NCI-H2196 treated with DMSO at 0.1 percent for 48 hours (cell line): ENCODE data around the gene LMBR1.
"Not testable (repeated sequence)": the region's sequence is repeated elsewhere in the genome, so short reads cannot be mapped to it uniquely, and the experiment has no call there.

ENCODE experiments used
- DNase-seq: peaks from one replicate; lab custom pipeline; 2025; ENCODE audit not compliant: unreplicated experiment; lab: John Stamatoyannopoulos, UW

LMBR1 gene

GRCh38 chr7:156848979-156849378 is 44.0 kb downstream of the LMBR1 start:
- DNase-seq: no peak

DNA sequence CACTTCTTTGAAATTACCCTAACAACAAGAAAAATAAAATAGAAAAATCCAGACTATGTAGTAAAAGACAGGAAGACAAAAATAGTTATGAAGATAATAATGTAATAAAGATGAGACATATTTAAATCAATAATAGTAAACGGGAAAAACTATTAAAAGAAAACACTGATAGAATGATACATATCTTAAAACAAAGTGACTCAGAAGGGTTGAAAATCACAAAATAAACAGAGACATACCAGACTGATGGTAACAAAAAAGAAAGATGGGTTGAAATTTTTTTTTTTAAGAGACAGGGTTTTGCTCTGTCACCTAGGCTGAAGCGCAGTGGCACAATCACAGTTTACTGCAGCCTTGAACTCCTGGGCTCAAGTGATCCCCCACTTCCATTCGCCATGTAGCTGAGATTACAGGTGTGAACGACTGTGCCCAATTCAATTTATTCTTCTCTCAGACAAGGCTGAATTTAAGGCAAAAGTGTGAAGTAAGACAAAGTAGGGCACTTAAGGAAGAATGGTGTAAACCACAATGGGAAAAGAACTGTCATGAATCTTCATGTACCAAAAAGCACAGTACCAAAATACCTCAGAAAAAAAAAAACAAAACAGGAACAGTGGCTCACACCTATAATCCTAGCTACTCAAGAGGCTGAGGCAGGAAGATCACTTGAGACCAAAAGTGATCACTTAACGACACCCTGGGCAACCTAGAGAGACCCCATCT is 47.4 kb downstream of the LMBR1 start:
- DNase-seq: no peak

DNA sequence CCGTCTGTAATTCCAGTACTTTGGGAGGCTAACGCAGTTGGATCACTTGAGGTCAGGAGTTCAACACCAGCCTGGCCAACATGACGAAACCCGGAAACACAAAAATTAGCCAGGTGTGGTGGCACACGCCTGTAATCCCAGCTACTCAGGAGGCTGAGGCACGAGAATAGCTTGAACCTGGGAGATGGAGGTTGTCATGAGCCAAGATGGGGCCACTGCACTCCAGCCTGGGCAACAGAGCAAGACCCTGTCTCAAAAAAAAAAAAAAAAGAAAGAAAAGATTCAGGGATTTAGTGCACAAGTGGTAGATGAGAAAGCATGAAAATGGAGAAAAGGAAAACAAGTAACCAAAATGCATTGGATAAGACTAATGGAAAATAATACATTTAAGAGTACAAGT is 49.4 kb downstream of the LMBR1 start:
- DNase-seq: not testable (repeated sequence)

DNA sequence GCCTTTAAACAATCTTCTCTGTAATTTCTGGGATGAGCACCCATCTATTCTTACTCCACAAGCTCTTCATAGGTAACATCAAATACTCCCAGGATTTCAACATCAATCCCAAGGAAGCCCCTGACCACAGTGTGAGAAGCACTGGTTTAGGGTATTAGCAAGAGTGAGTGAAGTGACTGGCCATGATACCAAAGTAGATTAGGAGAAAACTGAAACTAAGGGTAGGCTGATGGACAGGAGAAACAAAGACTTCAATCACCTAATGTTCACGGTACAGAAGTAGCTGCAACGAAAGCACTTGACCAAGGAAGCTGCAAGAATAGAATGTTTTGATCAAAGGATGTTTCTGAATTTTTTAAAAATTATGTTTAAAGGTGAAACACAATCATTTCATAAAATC is 49.8 kb downstream of the LMBR1 start:
- no peak for DNase-seq

DNA sequence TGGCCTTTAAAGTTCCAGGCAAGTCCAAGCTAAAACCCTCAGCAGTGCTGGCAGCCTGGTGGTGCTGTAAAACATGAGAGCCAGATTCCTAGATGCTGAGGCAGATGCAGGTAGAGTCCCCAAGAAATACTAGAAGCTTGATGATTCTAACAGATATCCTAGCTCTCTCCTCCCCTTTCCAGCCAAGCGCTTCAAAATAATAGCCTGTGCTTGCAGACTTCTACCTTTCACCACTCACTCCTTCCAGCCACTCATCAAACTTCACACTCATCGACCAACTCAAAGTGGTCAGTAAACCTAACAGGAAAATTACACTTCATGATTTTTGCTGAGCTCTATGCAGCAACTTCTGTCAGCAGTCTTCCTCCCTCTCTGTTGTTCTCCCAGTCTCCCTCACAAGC is 50.2 kb downstream of the LMBR1 start:
- DNase-seq: no peak

DNA sequence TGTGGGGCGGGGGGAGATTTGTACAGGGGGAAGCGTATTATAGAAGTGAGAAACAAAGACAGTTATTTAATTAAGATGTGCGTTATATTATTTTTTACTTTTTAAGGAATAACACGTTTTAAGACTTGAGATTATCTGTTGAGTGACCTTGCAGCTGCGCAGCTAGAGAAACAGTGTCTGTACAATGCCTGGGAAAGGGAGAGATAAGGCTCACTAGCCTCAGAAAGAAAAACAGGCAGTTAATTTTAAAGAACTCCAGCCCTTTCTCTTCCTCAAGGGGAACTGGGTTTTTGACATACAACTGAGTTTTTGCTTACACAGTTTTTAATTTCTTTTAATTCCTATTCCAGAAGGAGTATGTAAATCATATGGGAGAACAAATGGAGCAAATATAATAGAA is 50.7 kb downstream of the LMBR1 start:
- no peak for DNase-seq

GRCh38 chr7:156841497-156841896 is 51.5 kb downstream of the LMBR1 start:
- no peak for DNase-seq

DNA sequence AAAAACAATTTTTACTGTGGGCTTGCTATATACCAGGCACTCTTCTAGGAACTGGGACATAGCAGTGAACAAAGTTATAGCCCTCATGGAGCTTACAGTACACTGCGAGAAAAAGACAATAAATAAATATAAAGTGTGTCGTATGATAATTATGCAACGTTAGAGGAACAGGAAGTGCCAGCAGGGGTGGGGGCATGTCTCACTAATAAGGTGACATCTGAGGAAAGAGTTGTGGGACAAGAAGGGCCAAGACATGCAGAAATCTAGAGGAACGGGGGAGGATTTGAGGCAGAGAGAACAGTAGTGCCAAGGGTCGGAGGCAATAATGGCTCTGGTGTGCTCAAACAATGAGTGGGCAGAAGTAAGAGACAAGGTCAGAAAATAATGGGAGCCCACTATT is 52.8 kb downstream of the LMBR1 start:
- DNase-seq: no peak

- no peak for DNase-seq
These were observed 56.5 kb downstream of the LMBR1 start for GRCh38 chr7:156836443-156836842.

DNA sequence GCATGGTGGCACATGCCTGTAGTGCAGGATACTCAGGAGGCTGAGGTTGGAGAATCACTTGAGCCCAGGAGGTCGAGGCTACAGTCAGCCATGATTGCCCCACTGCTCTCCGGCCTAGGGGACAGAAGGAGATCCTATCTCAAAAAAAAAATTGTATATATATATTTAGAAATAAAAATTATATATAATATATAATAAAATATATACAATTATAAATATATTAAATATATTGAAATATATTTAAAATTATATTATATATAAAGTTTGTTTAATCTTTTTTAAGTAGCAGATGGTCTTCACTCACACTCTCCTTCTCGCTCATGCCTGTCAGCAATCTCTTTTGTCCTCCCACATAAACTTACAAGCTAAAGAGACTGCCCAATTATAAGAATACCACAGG is 58.5 kb downstream of the LMBR1 start:
- no peak for DNase-seq

DNA sequence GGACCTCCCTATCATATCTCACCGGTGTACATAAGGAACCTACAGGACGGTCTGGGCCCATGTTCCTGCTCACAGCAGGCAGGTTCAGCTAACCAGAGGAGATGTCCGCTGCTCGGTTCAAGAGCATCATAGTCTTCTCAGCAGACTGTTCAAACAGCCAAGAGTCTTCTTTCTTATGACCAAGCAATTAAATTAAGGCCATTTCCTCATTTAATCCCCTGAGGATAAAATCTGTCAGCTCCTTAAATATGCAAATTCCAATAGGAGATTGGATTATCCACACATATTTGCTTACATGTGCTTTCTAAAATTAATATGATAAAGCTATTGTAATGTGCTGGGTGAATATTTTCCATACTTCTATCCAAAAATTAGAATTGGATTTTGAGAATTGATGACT is 59.7 kb downstream of the LMBR1 start:
- no peak for DNase-seq

GRCh38 chr7:156832195-156832877 is 60.6 kb downstream of the LMBR1 start:
- no peak for DNase-seq

DNA sequence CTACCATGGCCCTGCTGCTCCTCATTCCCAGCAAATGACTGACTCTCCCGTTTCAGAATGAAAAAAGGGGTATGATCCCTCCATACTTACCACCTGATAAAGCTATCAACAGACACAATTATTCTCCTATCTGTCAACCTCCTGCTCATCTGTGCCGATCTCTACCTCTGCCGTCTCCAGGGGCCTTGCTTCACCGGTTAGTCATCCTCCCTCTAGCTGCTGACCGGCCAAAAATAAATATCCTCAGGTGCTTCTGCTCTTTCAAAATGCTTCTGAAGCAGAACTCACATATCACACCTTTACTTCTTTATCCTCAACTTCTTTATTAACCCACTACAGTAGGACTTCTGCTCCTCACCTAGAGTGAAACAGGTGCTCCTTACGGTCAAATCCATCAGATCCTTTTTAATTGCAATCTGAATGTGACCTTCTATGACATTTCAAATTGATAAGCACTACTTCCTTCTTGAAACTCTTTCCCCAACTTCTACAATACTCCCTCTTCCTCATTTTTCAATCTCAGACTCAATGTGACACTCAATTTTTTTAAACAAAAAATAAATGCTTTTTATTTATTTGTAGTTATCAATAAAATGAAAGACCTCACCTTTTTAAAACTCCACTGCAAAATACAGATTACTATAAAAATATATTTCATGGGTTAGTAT is 63.2 kb downstream of the LMBR1 start:
- no peak for DNase-seq

DNA sequence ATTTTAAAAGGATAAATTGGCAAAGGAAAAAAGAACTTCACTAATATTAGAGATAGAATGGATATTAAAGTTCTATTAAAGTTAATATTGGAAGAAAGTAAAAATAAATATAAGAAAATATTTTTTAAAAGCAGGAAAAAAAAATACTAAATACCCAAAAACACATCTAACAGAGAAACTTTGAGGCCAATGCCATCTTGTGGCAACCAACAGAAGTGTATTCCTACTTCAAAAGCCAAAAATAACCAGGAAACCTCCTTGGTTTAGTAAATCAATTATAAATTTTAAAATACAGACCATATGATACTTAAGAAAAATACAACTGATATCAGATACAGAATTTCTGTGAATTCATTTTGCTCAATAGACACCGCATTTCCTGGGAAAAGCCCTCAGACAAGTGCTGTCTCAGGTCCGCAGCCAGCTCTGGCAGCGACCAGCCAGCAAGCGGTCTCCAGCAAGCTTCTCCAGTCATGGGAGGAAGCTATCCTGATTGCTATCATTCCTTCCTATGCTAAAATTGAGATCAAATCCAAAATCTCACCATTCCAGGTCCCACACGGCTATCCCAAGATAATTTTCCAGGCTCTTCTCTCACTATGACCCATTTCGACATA is 65.3 kb downstream of the LMBR1 start:
- DNase-seq: no peak

DNA sequence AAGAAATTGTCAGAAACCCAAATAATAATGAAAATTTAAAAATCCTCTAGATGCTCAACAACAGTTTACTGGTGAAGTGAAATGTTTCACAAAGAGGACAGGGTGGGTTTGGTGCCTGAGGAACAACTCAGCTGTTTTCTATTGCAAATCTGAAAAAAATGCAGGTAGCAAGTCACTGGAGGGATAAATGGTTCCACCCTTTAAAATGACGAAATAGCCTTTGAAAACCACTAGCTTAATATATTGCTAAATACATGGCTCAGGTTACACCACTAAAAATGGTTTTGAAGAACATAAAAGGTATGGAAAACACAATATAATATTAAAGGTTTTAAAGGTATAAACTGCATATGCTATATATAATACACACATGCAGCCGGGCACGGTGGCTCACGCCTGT is 69.5 kb downstream of the LMBR1 start:
- DNase-seq: no peak

GRCh38 chr7:156820445-156821063 is 72.4 kb downstream of the LMBR1 start:
- no peak for DNase-seq

DNA sequence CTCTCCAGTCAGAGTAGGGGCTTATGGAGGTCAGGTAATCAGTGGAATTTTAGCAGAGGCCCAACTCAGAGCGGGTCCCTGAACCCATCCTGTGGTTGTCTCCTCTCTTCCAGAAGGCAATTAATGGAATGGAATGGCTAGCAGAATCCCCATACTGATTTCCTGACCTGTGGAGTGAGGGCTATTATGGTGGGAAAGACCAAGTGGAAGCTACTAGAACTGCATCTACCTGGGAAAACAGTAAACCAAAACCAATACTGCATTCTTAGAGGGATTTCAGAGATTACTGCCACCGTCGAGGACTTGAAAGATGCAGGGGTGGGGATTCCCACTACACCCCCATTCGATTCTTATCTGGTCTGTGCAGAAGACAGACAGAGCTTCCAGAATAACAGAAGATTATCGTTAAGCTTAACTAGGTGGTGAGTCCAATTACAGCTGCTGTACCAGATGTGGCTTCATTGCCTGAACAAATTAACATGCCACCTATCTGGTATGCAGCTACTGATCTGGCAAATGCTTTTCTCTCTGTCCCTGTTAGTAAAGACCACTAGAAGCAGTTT is 73.2 kb downstream of the LMBR1 start:
- DNase-seq: no peak

GRCh38 chr7:156818133-156818532 is 74.8 kb downstream of the LMBR1 start:
- DNase-seq: no peak

GRCh38 chr7:156816943-156817572 is 75.9 kb downstream of the LMBR1 start:
- no peak for DNase-seq

DNA sequence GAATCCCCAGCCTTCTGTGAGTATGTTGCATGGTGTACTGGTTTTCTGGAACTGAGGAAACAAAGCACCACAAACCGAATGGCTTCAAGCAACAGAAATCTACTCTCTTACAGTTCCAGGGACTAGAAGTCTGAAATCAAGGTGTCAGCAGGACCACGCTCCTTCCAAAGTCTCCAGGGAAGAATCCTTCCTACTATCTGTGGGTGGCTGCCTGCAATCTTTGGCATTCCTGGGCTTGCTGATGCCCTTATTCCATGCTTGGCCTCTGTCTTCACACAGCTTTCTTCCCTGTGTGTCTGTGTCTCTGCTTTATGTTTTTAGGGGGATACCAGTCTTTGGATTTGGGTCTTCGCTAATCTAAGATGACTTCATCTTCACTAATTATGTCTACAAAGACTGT is 81.3 kb downstream of the LMBR1 start:
- DNase-seq: no peak

DNA sequence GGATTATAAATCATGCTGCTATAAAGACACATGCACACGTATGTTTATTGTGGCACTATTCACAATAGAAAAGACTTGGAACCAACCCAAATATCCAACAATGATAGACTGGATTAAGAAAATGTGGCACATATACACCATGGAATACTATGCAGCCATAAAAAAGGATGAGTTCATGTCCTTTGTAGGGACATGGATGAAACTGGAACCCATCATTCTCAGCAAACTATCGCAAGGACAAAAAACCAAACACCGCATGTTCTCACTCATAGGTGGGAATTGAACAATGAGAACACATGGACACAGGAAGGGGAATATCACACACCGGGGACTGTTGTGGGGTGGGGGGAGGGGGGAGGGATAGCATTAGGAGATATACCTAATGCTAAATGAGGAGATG is 89.3 kb downstream of the LMBR1 start:
- DNase-seq: not testable (repeated sequence)
